Gastroesophageal sphincter (tissue), 3 donors: ENCODE data around the gene TTBK2.

Source experiments
- CTCF ChIP-seq, 4 experiments: fragments of 200-600 bp in 2 of 4; fragments of 450-650 bp in 2 of 4; sonication (generic) in 1 of 4; IDR thresholded peaks; one replicate each; pipeline ENCODE4 v1.5.1; 2017 to 2019; ENCODE audit warnings: antibody characterized with exemption in 4 of 4, mild to moderate bottlenecking in 2 of 4, moderate library complexity in 2 of 4
- EP300 ChIP-seq: sonication (generic); formaldehyde crosslinking; IDR thresholded peaks from one replicate; pipeline ENCODE4 v1.6.1; 2017; ENCODE audit warnings: antibody characterized with exemption, mild to moderate bottlenecking
- POLR2A ChIP-seq, 2 donors: fragments of 450-650 bp; IDR thresholded peaks; one replicate each; pipeline ENCODE4 v1.6.1; 2017; ENCODE audit warnings: antibody characterized with exemption in 2 of 2, mild to moderate bottlenecking in 2 of 2, moderate library complexity in 1 of 2
- POLR2AphosphoS5 ChIP-seq: sonication (generic); formaldehyde crosslinking; IDR thresholded peaks from one replicate; pipeline ENCODE4 v1.6.1; 2017; ENCODE audit warnings: antibody characterized with exemption

- no peak for TF ChIP-seq CTCF (IDR thresholded peaks at IDR 0.05)
- TF ChIP-seq POLR2AphosphoS5: no peak
- no peak for TF ChIP-seq EP300
- TF ChIP-seq POLR2A (IDR thresholded peaks at IDR 0.05): no peak
Measured at GRCh38 chr15:42733027-42733426, 187.6 kb downstream of the TTBK2 start.
